AG09309 (cell line): ENCODE results near the gene NUMB.

Experiments
- DNase-seq: peaks from one replicate; pipeline ENCODE4 v3.0.0-alpha.2; 2010; ENCODE audit warnings: low read depth
- H3K4me3 ChIP-seq: 2 replicates; pipeline ENCODE4 v1.5.1; 2011; ENCODE audit warnings: mild to moderate bottlenecking, low read depth, low read length, moderate library complexity; ENCODE audit not compliant: control insufficient read depth
- CTCF ChIP-seq: IDR thresholded peaks from 2 replicates; pipeline ENCODE4 v1.5.1; 2011; ENCODE audit warnings: mild to moderate bottlenecking, low read depth, low read length, inconsistent platforms; ENCODE audit not compliant: insufficient read depth, control insufficient read depth; ENCODE audit errors: missing control alignments

NUMB gene

GRCh38 chr14:73248108-73248868, 210.1 kb downstream of the NUMB start:
- no peak overlapping the region for H3K4me3 ChIP-seq
- TF ChIP-seq CTCF: no peak
- DNase-seq: no peak

- no peak for DNase-seq
- no peak for TF ChIP-seq CTCF
- no peak overlapping the region for H3K4me3 ChIP-seq
Observed at GRCh38 chr14:73246387-73247150, 211.8 kb downstream of the NUMB start.

- DNase-seq: no peak
- peak overlapping the region; percentile 15 for H3K4me3 ChIP-seq
- no peak for TF ChIP-seq CTCF
Observed at GRCh38 chr14:73245480-73246325, 212.6 kb downstream of the NUMB start.

GRCh38 chr14:73244541-73245290, 213.6 kb downstream of the NUMB start:
- no peak for TF ChIP-seq CTCF
- H3K4me3 ChIP-seq: no peak overlapping the region
- no peak for DNase-seq

GRCh38 chr14:73243748-73244147, 214.6 kb downstream of the NUMB start:
- TF ChIP-seq CTCF: no peak
- no peak for DNase-seq
- no peak overlapping the region for H3K4me3 ChIP-seq

- DNase-seq: no peak
- TF ChIP-seq CTCF: no peak
- H3K4me3 ChIP-seq: no peak overlapping the region
Observed at GRCh38 chr14:73243341-73243740, 215.0 kb downstream of the NUMB start.
